Astrocyte of the hippocampus (primary cell): ENCODE data around the gene ALPK3.

Experiments used
- DNase-seq: peaks from one replicate; pipeline ENCODE4 v3.0.0; 2011; ENCODE audit warnings: low read depth, low spot score

The ALPK3 gene

DNA sequence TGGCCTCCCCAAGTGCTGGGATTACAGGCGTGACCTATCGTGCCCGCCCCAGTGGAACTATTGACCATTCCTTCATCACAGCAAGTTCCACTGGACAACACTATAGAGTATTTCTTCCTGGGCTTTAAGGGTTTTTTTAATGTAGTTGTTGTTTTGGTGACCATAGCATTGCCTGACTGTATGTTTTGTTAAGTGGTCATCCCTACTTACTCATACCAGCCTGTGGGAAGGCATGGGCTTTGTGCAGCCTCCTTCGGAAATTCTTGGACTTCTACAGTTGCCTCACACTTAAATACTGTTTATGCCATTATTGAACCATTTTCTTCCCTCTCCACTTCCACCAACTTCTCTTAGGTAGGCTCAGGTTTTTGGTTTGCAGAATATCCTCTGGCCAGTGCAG, 19.9 kb upstream of the ALPK3 start:
- DNase-seq, result peak; percentile 85

DNA sequence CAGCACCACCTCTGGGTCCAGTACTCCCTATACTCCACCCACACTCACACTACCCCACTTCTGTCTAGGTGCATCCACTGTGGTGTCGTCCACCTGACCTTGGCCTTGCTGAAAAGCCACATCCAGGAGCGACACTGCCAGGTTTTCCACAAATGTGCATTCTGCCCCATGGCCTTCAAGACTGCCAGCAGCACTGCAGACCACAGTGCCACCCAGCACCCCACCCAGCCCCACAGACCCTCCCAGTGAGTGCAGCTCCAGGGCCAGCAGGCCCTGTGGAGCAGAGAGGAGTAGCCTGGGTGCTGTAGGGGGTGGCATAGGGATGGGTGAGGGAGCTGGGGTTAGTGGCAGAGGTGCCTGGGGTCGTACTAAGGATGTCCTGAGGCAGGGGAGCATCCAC, 19.4 kb upstream of the ALPK3 start:
- DNase-seq, result no peak

DNA sequence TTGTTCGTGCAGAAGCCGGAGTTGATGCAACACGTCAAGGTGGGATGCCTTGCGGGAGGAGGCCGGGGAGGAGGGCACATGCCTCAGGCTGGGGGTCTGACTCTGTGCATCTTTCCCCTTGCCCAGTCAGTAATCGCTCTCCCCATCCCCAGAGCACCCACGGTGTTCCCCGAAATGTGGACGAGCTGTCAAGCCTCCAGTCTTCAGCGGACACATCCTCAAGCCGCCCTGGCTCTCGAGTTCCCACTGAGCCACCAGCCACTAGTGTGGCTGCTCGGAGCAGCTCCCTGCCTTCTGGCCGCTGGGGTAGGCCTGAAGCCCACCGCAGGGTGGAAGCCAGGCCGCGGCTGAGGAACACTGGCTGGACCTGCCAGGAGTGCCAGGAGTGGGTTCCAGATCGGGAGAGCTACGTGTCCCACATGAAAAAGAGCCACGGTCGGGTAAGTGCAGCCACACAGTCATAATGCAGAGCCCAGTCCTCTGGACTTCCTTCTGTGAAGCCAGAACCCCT, 18.7 kb upstream of the ALPK3 start:
- DNase-seq, result no peak

DNA sequence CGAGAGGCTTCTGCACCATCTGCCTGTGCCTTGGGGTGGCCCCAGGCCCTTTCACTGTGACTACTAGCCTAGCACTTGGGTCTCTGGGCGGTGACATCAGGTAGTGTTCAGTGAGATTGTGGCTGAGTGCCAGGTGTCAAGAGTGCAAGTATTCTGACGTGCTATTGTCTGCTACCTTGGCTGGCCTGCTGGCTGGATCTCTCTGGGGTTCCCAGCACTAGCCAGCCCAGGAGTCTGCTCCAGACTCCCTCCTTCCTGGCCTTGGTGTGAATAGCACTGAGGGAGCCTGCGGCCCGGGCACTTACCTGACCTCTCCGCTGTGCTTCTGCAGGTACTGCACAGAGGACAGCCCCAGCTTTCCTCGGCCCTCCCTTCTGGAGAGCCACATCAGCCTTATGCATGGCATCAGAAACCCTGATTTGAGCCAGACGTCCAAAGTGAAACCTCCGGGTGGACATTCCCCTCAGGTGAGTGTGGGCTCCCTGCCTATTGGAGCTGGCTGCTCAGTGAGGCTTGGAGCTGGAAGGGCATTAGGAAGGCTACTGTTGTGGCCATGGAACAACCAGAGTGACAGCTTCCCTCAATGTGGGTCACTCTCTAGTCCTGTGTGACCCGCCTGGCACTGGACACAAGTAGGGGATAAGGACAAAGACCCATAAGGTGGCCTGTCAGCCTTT, 17.5 kb upstream of the ALPK3 start:
- no peak for DNase-seq

DNA sequence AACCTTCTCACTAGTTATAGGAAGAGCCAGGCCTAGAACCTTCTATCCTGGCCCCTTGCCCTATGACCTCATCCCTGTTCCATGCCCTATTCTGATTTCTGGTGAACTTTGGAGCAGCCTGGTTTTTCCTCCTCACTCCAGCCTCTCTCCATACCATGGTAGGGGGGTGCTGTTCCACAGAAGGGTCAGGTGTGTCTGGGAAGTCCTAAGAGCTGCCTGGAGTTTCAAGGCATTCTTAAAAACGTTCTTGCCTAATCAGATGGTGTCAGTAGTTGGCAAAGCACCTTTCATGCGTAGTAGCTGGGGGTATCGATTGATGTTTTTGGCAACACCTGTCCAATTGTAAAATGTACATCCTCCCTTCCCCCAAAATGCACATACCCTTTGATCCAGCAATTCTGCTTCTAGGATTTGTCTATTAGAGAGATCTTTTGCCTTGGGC, 16.8 kb upstream of the ALPK3 start:
- no peak for DNase-seq

DNA sequence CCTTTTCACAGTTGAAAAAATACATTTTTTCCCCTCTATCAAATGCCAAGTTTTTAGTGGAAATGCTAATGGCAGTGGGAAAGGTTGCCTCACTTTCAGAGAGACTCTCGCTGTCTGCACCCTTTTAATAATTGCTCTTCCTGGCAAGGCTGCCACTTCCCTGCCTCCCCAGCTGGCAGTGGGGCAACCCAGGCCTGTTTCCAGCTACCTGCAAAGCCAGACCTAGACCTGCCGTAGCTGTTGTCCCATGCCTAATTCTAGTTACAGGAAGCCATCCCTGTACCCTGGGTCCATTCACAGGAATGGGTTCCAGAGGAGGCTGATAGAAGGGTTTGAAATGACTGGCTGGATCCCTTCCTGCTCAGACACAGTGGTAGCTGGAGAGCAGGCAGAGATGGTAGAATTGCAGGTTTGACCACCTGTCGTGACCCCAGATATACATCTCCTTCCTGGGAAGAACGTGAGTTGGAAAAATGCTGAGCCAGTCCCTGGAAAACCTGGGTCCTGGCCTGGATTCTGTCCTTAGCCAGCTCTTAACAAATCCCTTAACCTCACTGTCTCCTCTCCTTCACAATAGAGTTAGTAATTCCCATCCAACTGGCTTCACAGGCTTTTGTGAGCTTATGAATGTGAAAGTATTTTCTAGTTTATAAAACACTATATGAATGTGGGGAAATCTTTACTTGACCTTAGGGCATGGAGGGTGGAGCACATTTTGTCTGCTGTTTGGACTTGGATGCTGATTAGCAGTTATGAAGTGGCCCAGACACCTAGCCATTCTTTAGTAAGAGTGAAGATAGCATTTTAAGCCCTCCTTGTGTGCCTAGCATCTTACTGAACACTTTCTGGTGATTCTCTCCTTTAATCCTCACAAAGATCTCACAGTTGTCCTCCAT, 12.9 kb upstream of the ALPK3 start:
- no peak for DNase-seq

DNA sequence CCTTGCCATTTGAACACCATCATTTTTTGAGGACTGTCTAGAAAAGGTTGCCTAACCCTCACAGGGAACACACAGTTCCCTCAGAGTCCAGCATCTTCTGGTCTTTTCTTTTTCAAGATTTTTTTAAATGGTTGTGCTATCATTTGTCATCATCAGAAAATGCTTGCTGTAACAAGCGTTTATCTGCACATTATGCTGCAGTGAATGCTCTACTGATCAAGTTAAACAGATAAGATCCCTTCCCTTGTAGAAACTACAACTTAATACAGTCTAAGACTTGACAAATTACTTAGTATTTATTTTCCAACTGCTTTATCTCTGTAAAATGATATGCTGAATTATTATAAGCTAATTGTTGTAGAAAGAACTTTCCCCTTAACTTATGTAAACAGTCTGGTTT, 11.9 kb upstream of the ALPK3 start:
- DNase-seq, result no peak

DNA sequence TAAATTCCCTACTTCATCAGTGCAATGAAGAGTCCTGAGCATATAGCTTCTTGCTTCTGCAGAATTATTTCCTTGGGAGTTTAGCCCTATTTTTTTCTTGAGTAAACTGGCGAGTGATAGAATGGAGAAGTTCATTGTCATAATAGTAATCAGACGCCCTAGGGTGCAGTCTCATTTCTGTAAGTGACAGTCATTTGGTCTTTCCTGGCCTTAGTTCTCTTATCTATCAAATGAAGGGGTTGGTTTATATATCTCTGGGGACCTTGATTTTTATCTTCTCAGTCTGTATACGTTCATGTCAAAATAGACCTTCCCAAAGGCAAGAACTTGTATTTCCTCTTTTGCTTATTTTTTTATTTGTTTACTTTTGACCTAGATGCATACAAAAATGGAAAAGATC, 9.9 kb upstream of the ALPK3 start:
- DNase-seq, result no peak

DNA sequence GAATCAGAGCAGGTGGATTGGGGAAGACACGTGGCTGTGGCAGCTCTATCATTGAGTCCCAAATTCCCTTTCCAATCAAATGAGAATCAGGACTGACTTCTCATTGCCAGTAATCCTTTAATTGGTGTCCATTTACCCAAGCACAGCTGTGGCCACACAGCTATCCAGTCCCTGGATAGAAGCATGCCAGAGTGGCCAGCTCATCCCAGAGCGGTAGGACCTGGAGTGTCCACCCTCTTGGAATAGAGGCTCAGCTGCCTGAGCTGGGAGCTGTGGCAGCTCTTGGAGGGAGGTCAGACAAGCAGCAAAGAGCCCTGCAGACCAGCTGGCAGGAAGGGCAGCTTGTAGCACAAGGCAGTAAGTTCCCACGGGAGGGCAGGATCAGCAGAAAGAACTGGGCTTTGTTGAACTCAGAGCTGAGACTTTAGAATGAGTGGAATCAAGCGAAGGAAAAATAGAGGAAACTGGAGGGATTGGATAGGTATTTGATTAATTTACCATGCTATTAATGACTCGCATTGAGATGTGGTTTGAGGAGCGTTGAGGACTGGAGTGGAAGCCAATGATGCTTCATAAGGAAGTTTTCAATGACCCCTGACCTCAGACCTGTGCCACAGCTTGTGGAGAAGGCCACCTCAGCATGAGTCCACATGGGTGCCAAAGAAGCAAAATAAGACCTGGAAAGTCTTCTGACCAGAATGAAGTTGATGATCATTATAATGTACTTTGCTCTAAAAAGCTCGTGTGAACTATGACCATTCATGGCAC, 6.9 kb upstream of the ALPK3 start:
- no peak for DNase-seq

DNA sequence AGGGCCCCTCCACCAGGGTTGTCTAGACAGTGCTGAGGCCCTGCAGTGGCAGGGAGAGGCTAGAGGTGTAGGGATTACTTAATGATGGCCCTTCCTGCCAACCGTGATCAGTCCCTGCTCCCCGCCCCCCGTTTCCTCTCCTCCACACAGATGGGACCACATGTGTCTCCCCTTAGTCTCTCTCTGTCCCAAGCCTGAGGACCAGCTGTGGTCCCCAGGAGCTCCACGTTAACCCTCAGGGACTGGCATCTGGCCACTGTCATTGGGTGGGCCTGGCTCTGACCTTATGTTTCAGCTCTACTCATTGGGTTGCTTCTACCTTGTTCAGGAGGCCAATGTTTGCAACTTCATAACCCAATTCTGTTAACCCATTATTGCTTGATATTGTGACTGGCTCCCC, 6.0 kb upstream of the ALPK3 start:
- no peak for DNase-seq

DNA sequence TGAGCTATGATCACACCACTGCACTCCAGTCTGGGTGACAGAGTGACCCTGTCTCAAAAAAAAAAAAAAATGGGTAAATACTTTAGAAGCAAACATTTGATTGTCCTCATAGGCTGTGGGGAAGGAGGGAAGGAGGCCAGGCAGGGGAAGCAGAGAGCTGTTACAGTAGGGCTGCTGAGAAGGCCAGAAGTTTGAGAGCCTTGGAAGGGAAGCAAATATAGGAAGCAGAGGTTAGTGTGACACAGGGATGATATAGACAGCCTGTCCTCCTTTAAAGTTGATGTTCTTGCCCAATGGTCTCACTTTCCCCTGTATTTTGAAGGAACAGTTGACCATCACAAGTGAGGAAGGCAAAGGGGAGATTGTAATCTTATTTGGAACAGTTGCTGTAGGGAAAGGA, 5.3 kb upstream of the ALPK3 start:
- DNase-seq, result no peak

DNA sequence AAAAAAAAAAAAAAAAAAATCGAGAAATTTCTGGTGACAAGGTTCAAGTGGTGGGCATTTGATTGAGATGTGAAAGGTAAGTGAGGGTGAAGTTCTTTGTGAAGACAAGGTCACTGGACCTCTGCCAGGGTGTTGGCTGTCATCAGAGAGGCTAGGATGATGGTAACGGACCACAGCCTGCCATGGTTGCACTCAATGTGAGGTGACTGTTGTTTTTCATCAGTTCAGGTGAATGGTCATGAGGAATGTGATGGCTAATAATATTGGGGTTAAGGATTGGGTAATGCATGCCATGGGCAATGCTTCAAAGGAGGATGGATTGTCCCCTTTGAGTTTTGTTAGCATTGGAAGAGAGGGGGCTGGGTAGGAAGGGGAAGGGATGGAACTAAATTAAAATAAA, 4.3 kb upstream of the ALPK3 start:
- DNase-seq, result peak; percentile 21

DNA sequence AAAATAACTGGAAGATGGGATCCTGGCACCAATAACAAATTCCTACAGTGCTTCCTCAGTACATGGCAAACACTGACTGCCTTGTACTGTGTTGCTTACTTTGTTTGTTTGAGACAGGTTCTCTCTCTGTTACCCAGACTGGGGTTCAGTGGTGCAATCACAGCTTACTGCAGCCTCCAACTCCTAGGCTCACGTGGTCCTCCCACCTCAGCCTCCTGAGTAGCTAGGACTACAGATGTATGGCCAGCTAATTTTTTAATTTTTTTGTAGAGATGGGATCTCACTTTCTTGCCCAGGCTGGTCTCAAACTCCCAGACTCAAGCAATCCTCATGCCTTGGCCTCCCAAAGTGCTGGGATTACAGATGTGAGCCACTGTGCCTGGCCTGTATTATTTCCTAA, 3.7 kb upstream of the ALPK3 start:
- DNase-seq, result no peak

DNA sequence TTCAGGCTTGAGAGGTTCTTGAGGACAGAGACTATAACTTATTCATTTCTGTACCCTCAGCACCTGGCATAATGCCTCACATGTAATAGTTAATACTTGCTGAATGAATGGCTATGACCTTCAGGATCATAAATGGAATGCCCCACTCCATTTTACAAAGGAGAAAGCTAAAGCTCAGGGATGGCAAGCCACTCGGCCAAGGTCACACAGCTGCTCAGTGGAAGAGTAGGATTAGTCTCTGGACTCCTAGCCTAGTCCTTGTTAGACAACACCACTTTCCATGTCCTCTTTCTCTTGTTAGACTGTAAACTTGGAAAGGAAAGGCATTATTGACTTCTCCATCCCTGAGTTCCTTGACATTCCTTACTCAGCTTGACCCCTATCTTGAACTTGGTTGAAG, 3.2 kb upstream of the ALPK3 start:
- DNase-seq, result no peak

DNA sequence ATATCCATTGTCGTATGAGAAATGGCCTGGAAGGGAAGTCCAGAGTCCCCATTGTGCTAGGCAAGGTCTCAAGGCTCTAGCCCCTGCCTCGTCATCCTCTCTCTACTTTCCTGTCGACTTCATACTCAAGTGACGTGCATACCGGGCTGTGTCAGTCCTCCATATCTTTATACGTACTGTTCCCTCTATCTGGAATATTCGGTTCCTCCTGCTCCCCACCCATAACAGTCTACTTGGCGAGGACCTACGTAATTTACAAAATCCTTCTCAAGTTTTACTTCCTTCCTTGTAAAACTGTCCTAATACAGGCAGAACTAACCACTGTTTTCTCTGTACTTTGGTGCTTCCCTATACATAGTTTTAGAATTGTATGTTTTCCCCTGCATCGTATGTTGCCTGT, 2.2 kb upstream of the ALPK3 start:
- DNase-seq, result no peak

DNA sequence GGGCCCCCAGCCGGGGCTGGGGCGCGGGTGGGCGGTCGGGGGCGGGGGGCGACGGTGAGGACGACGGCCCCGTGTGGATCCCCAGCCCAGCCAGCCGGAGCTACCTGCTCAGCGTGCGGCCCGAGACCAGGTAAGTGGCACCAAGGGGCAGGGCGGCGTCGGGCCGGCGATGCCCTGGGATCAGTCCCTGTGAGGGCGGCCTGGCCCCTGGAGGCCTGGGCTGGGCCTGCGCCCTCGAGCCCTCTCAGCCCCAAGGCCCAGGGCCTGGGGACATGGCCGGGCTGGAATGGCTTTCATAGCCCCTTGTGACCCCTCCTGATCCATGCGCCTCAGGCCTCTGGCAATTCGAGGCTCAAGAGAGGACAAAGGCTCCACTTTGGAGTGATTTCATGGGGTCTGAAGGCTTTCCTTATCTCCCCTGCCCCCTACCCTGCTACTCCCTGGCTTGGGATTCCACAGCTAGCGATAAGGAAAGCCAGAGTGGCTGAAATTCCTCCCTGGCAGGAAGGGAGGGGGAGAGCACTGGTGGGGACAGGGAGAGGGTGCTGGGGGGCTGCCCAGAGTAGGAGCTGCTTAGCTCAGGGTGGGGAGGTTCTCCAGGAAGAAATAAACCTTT, 418 bp downstream of the ALPK3 start:
- peak; percentile 46 for DNase-seq

DNA sequence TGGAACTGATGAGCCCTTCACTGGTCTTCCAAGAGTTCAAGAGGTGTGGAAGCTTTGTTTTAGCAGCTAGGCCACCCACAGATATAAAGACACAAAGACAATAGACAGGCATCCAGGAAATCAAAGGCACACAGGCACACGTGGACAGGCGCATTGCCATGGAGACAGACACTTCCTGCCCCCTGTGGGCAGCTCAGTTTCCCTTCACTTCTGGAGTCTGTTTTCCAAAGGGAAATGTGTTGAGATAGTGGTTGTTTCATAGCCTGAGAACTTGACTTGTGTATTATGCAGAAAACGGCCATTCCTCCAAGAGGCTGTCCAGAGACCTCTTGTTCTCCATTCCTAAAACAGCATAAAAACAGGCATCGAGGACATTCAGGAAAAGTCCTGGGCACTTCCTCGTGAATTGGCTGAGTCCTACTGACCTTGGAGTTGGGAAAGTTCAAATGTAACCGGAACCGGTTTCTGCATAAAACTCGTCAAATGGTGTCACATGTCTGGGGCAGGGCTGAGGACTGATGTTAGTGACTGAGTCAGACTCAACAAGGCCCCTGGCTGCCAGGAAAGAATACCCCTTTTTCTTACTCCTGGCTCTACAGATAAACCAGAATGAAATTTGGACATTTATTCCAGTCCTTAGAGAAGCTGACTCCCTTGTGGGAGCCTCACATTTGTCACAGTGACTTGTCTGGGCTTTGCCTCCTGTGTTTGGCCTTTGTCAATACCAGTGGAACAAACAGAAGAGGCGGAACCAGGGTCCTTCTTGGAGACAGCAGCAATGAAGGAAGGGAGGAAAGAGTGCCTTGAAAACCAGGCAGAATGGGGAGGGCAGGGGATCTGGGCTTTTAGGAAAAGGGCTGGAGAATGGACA, 1.3 kb downstream of the ALPK3 start:
- DNase-seq, result peak; percentile 18

DNA sequence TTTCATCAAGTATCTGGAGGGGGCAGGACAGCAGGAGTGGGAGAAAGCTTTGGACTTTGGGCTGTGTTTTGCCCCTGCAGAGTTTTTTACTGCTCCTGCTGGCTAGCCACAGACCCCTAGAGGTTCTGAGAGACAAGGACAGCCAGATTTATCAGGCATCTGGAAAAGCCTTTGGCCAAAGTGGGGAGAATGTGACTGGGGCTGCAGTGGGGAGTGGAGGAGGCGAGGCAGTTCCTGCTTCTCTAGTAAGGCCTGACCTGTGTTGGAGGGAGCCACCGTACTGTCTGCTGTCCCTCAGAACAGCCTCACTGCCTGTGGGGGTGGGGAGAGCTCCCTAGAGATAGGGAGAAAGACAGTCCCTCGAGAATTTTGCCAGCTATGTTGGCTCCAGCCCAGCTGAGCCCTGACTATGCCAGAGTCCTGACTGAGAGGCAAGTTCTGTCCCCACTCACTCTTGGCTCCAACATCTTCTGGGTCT, 2.2 kb downstream of the ALPK3 start:
- DNase-seq, result no peak

DNA sequence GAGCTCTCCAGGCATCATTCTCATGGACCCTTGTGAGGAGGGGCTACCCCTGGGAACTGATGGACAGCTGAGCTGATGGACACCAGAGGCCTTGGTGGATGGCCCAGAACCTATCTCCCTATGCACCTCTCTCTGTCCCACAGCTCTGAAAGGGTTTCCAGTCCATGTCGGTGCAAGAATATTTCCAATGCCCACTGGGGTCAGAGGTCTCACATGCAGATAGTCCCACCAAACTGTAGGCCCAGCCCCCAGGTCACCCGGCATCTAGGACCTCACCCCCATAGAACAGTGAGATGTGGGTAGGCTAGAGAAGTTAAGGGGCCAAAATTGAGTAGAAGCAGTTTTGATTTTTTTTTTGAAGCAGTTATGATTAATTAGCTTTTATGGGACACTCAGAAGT, 2.6 kb downstream of the ALPK3 start:
- no peak for DNase-seq

DNA sequence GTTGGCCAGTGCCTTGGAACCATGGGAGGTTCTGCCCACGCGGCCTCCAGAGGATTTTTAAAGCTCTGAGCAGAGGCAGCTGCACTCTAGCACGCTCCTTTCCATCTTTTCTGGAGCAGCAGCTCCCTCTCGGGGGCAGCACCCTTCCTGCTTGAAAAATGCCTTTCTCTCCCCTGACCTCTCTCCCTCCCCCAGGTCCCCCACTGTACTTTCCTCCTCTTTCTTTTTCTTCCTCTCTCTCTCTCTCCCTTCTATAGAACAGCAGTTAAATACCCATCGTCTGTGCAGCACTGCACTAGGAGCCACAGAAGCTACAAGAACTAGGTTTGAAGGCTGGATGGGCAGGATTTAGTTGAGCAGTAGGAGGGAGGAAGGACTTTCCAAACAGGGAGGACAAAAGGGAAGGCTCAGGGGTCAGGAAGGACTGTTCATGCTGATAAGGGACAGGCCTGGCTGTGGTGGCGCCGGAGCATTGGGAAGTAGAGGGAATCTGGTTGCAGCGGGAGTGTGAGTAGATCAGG, 4.4 kb downstream of the ALPK3 start:
- no peak for DNase-seq
